GM19328 (cell line): ENCODE measurements around the gene AP2A2.

Experiments
- ATAC-seq: cut with Tn5 transposase; IDR thresholded peaks from one replicate; pipeline ENCODE4 v1.9.1; 2021; ENCODE audit warnings: mild to moderate bottlenecking, moderate library complexity; ENCODE audit not compliant: unreplicated experiment

The AP2A2 gene

DNA sequence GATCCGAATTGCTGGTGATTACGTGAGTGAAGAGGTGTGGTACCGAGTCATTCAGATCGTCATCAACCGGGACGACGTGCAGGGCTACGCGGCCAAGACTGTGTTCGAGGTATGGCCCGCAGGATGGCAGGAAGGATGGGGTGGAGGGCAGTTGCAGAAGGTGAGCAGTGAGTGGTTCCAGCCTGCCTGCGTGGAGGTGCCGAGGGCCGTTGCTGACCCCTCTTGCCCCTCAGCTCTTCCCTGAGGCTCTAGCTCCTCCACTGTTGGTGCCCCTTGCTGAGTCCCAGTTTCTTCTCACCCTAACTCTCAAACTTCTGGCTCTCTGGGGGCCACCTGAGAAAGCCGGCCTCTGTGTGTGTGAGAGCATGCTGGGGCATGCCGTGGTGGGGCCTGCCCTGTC is 66.9 kb downstream of the AP2A2 start:
- no peak for ATAC-seq

DNA sequence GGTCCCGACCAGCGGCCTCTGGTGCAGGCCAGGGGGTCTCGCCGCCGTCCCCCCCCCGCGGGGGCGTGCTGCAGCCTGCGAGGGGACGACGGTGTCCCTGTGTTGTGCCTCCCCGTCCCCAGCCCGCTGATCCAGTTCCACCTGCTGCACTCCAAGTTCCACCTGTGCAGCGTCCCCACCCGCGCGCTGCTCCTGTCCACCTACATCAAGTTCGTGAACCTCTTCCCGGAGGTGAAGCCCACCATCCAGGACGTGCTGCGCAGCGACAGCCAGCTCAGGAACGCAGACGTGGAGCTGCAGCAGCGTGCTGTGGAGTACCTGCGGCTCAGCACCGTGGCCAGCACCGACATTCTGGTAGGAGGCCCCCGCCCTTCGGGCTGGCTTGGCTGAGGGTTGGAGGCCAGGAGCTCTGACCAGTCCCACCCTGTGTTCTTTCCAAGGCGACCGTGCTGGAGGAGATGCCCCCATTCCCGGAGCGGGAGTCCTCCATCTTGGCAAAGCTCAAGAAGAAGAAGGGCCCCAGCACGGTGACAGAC is 68.0 kb downstream of the AP2A2 start:
- no peak for ATAC-seq

DNA sequence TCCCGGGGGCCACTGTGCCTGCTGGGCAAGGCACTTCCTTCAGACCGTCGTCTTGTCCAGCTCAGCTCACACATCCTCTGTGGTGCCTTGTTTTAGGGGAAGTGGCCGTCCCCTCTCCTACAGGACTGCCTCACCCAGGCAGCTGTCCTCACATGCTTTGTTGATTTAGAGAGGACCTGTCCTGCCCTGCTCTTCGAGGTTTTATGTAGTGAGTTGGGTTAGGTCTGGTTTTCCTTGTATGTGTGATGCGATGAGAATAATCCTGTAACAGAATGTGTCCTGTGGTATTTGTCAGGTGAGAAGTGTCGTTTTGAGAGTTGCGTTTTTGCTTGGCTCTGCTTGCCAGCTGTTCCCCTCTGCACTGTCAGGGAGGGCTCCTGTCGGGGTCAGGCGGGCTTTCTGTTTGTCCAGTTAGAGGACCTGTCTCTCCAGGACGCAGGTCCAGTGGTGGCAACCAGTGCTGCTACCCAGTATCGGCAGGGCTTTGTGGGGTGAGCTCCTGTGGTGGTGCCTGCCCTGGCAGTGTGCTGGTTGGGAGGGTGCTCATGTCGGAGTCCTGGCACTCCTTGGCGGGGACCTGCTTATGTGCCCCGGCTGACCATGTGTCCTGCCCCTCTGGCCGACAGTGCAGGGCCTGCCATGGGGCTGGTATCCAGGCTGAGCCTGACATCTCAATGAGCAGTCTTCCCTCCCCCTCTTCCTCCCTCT is 69.5 kb downstream of the AP2A2 start:
- no peak for ATAC-seq

GRCh38 chr11:995752-996420 is 70.2 kb downstream of the AP2A2 start:
- ATAC-seq = no peak

- ATAC-seq = no peak
These were observed 71.0 kb downstream of the AP2A2 start for GRCh38 chr11:996681-997080.

- no peak for ATAC-seq
These were observed 72.2 kb downstream of the AP2A2 start for GRCh38 chr11:997907-998306.

GRCh38 chr11:999009-999408 is 73.3 kb downstream of the AP2A2 start:
- ATAC-seq = no peak

DNA sequence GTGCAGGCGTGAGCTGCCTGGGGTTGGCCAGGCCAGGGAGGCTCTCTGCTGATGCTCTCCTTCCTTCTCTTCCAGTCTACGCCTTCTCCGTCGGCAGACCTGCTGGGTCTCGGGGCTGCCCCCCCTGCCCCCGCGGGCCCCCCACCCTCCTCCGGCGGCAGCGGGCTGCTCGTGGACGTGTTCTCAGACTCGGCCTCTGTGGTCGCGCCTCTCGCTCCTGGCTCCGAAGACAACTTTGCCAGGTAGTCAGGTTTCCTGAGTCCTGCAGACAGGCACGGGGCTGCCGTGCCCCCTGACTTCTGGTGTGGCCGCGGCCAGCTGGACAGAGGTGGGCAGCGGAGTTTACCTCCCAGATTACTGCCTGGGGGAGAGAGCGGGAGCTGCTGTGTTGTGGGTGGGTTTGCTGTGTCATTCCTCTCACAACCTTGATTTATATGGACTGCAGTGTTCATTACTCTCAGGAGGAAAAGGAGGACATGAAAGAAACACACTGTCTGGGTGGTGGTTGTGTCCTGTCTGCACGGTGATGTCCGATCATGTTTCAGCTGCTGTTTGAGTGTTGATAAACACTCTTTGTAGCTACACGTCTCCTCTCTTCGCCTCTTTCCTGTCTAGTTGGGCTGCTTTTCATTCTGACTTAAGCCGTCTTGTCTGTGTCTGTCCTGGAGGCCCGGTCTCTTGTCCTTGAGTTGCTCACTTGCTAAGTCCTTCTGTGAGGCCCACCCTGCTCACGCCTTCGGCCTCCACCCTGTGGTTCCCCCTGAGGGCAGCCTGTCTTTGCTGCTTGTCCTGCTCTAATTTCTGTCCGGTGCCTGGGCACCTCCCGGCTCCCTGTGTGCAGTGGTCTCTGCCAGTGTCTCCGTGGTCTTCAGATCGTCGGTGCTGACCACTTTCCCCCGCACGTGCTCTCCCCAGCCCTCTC is 74.9 kb downstream of the AP2A2 start:
- ATAC-seq = no peak

DNA sequence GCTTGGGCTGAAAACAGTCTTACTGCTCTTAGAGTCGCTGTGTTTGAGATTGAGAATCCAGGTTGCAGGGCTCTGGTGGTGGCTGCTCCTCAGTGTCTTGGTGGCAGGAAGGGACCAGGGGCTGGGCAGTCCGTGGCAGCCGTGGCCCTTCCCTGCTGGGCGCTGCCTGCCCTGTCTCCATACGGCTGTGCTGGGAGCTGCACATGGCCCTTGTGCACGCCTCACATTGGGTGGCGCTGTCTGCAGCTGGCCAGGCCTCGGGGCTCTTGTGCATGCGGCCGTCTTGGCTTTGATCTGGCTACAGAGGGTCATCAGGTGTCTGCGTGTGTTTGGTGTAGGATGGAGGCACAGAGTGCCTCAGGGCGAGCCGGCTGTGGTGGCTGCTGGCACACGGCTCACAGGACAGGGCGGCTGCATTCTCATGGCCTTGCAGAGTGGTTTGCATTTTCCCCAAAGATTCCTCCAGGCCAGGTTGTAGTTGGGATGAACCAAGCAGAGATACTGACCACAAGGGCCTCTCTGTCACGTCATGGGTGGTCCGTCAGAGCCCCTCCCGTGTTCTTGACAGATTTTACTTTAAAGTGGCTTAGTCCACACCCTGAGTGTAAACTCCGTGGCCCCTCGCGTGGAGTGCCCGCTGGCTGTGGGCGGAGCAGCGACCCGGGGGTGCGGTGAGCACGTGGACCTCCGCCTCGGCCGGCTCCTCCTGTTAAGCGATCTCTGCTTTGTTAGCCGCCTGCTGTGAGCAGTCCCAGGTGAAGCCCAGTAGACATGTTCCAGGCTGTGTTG is 76.1 kb downstream of the AP2A2 start:
- ATAC-seq = no peak

DNA sequence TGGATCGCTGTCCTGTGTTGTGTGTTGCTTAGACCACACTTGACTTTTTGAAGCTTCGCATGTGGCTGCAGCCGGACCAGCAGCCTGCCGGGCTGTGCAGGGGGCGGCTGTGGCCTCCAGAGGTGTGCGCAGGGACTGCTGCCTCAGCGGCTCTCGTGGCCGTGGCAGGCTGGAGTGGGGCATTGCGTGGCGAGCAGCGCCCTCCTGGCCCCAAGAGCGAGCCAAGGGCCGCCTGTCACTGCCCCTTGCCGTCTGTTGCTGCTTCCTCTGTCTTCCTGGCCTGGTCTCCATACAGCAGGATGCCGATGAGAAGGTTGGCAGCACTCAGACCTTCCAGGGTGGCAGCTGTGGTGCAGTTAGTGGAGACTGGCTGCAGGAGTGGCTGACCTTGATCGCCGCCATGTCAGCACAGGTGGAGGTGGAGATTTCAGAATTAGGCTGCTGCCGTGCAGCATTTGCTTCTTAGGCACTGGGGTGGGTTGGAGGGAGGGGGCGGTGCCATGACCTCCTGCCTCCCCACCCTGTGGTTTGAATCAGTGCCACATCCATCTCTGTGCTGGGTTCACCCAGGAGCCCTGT is 76.8 kb downstream of the AP2A2 start:
- no peak for ATAC-seq

- ATAC-seq = no peak
These were observed 77.5 kb downstream of the AP2A2 start for GRCh38 chr11:1003159-1003558.

GRCh38 chr11:1005928-1006327 is 80.3 kb downstream of the AP2A2 start:
- no peak for ATAC-seq

DNA sequence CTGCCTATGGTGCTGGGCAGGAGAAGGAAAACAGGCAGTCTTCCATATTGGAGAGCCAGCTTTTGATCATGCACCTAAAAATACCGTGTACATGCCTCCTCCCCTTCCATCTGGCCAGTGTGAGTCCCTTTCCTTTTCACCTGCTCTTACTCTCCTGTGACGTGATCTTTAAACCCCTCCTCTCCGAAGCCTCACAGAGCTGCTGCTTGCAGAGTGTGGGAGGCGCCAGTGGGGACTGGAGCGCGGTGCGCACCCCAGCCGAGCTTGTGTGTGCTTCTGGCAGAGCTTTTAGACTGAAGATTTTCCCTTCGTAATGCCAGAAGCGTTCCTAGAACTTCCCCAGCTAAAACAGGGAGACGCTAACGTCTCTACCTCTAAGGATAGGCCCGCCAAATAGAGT is 81.1 kb downstream of the AP2A2 start:
- no peak for ATAC-seq

DNA sequence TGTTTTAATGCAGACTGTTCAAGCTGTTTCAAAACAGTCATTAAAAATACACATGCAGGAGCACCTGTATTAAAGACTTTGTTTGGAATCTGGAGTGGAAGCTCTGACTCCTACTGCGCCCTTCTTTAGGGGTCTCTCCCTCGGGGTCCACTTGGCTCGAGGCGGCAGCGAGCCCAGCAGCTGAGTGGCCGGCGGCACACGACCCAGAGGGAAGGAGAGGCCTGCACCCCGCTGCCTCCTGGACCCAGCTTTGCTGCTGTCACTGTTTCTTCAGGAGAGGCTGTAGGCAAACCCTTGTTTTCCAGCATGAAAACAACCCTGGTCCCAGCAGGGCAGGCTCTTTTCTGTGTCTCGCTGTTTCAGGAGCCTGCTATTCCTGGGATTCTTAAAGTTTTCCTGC is 81.6 kb downstream of the AP2A2 start:
- ATAC-seq = no peak

GRCh38 chr11:1008001-1008802 is 82.5 kb downstream of the AP2A2 start:
- ATAC-seq = no peak

- ATAC-seq = no peak
These were observed 83.1 kb downstream of the AP2A2 start for GRCh38 chr11:1008803-1009145.

DNA sequence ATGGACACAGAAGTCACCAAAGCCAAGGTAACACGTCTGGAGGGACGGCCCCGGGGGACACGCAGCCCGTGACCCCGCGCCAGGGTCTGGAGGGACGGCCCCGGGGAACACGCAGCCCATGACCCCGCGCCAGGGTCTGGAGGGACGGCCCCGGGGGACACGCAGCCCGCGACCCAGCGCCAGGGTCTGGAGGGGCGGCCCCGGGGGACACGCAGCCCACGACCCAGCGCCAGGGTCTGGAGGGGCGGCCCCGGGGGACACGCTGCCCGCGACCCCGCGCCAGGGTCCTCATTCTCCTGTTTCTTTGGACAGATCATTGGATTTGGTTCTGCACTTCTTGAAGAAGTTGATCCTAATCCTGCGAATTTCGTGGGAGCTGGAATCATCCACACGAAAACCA is 83.7 kb downstream of the AP2A2 start:
- ATAC-seq = no peak

DNA sequence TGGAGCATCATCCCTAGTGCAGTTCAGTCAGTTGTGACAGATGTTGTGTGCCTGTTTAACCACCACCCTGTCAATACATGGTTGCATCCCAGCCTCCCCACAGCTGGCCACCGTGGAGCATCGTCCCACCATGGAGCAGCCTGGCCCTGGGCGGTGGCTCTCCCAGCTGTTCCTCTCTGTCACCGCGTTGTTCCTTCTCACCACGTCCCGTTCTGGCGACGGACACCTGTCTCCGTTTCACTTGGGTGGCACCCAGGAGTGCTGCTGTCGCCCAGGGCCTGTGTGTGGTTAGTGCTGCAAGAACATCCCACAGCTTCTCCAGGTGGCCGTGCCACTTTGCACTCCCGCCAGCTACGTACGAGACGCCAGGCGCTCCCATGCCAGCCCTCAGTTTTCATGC is 84.3 kb downstream of the AP2A2 start:
- no peak for ATAC-seq

DNA sequence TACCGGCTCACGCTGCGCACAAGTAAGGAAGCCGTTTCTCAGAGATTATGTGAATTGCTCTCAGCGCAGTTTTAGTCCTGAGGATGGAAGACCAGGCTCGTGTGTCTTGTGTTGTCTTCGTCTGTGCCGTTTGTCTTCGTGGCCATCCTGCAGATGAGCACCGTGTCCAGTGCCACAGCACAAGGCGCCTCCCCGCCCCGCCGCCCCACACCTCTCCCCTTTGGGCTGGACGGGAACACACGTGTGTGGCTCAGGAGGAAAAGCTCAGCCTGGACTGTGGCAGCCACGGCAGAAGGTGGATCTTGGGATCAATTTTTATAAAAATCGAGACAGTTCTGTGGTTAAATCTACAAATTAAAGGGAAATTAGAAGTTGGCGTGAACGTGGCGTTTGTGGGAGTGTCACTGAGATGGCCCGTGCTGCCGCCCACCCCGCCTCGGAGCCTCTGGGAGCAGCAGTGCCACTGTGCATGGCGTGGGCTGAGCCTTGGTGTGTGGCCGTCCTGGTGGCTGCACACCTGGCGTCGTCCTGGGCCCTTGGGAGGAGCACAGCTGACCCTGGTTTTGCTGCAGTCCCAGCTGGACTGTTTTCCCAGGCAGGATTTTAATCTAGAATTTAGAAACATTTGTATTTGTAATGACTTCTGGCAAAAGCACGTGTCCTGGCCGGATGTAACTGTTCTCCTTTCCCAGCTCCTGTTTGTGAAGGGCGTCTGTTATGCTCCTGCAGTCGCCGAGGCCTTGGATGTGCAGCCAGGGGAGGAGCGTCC is 85.1 kb downstream of the AP2A2 start:
- ATAC-seq = no peak
